Panc1 (cell line): Measurements from ENCODE around the gene TTC27.

Source experiments
- POLR2AphosphoS5 ChIP-seq: IDR thresholded peaks from 2 replicates; pipeline ENCODE4 v1.6.1; 2012; ENCODE audit warnings: mild to moderate bottlenecking, low read depth, low read length, moderate library complexity
- SIN3A ChIP-seq: IDR thresholded peaks from 2 replicates; pipeline ENCODE4 v1.6.1; 2012; ENCODE audit warnings: low read depth, mild to moderate bottlenecking, low read length, moderate library complexity, borderline replicate concordance; ENCODE audit not compliant: insufficient read depth
- TCF7L2 ChIP-seq: IDR thresholded peaks from 2 replicates; pipeline ENCODE4 v1.6.1; 2011; ENCODE audit warnings: mild to moderate bottlenecking, low read depth, low read length, inconsistent platforms
- TF ChIP-seq, protein P1 (sequence below): fragments of 450-650 bp; IDR thresholded peaks from 2 replicates; pipeline ENCODE4 v1.5.1; 2017; ENCODE audit warnings: mild to moderate bottlenecking
- TF ChIP-seq, protein P2 (sequence below), 2 experiments: IDR thresholded peaks; 2 replicates each; pipeline ENCODE4 v1.6.1; 2011 to 2012; ENCODE audit warnings: low read depth in 2 of 2, control low read depth in 1 of 2, low read length in 1 of 2, mild to moderate bottlenecking in 1 of 2, moderate library complexity in 1 of 2; ENCODE audit not compliant: insufficient read depth in 1 of 2

DNA sequence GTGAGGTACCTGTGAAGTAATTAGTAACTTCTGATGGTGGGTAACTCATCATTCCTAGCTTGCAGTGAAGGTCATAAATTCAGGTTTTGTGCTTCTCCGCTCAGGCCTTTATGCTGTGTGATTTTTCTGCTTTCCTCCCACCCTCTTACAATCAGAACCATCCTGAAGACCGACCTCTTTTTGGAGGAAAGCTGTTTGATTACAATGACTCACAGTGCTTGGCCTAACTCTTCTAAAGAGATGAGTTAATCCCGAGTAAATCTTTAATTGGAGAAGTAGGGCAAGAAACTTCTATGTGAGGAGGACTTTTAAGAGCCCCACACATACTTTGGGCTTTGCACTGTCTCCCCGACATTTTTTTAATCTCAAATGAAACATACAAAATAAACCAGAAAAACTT is 53.1 kb downstream of the TTC27 start:
- no peak for TF ChIP-seq POLR2AphosphoS5
- TF ChIP-seq, protein P1, sequence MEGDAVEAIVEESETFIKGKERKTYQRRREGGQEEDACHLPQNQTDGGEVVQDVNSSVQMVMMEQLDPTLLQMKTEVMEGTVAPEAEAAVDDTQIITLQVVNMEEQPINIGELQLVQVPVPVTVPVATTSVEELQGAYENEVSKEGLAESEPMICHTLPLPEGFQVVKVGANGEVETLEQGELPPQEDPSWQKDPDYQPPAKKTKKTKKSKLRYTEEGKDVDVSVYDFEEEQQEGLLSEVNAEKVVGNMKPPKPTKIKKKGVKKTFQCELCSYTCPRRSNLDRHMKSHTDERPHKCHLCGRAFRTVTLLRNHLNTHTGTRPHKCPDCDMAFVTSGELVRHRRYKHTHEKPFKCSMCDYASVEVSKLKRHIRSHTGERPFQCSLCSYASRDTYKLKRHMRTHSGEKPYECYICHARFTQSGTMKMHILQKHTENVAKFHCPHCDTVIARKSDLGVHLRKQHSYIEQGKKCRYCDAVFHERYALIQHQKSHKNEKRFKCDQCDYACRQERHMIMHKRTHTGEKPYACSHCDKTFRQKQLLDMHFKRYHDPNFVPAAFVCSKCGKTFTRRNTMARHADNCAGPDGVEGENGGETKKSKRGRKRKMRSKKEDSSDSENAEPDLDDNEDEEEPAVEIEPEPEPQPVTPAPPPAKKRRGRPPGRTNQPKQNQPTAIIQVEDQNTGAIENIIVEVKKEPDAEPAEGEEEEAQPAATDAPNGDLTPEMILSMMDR: no peak
- no peak for TF ChIP-seq TCF7L2
- TF ChIP-seq, protein P2, sequence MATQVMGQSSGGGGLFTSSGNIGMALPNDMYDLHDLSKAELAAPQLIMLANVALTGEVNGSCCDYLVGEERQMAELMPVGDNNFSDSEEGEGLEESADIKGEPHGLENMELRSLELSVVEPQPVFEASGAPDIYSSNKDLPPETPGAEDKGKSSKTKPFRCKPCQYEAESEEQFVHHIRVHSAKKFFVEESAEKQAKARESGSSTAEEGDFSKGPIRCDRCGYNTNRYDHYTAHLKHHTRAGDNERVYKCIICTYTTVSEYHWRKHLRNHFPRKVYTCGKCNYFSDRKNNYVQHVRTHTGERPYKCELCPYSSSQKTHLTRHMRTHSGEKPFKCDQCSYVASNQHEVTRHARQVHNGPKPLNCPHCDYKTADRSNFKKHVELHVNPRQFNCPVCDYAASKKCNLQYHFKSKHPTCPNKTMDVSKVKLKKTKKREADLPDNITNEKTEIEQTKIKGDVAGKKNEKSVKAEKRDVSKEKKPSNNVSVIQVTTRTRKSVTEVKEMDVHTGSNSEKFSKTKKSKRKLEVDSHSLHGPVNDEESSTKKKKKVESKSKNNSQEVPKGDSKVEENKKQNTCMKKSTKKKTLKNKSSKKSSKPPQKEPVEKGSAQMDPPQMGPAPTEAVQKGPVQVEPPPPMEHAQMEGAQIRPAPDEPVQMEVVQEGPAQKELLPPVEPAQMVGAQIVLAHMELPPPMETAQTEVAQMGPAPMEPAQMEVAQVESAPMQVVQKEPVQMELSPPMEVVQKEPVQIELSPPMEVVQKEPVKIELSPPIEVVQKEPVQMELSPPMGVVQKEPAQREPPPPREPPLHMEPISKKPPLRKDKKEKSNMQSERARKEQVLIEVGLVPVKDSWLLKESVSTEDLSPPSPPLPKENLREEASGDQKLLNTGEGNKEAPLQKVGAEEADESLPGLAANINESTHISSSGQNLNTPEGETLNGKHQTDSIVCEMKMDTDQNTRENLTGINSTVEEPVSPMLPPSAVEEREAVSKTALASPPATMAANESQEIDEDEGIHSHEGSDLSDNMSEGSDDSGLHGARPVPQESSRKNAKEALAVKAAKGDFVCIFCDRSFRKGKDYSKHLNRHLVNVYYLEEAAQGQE (IDR thresholded peaks at IDR 0.05; ENCODE audit: insufficient read depth in 1 of 2, low read depth in 2 of 2, low read length in 1 of 2): no peak
- TF ChIP-seq SIN3A: no peak
